T-helper 9 cell (primary cell): ENCODE results near the gene POLN.

Source experiments
- DNase-seq: peaks from one replicate; pipeline ENCODE4 v3.0.0-alpha.2; 2020

POLN gene

GRCh38 chr4:2103127-2103842, 138.6 kb downstream of the POLN start:
- no peak for DNase-seq

GRCh38 chr4:2102045-2102883, 139.7 kb downstream of the POLN start:
- DNase-seq = no peak

GRCh38 chr4:2101346-2102044, 140.4 kb downstream of the POLN start:
- no peak for DNase-seq

DNA sequence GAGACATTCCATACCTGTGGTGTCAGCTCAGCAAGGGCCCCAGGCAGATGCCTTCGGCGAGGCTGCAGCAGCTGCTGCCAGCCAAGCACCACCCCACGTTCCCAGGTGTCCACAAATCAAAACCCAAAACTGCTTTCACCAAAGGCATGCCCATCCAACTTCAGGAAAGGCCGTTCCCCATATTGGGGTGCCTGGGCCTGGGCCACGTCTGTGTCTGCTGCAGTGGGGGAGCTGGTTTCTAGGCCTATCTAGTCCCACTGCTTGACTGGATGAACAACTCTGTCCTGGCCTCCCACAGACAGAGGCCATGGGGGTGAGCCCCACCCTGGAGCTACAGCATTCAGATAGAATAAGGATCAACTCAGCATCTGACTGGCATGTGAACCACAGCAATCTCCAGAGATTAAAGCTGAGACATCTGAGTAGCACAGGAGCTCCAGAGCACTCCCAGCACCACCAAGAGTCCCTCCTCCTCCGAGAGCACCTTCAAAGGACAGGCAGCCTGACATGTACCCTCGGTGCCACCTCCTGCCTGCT, 145.8 kb downstream of the POLN start:
- no peak for DNase-seq

- no peak for DNase-seq
These were observed 146.5 kb downstream of the POLN start for GRCh38 chr4:2095236-2096072.

GRCh38 chr4:2094545-2094944, 147.4 kb downstream of the POLN start:
- no peak for DNase-seq

DNA sequence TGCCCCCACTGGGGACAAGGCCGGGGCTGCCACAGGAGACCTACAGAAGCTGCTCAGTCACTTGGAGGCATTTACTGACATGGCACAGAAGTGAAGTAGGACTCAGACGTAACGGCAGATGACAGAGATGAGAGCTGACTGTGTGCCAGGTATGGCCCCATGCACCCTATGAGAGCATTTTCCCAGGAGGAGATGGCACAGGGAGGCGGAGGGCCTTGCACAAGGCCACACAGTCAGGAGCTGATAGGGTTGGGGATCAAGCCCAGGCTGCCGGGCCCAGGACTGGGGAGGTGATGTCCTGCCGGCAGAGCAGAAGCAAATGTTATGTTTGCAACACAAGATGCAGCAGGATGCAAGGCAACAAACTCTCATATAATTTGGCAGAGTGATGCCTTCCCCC, 148.7 kb downstream of the POLN start:
- DNase-seq = no peak

DNA sequence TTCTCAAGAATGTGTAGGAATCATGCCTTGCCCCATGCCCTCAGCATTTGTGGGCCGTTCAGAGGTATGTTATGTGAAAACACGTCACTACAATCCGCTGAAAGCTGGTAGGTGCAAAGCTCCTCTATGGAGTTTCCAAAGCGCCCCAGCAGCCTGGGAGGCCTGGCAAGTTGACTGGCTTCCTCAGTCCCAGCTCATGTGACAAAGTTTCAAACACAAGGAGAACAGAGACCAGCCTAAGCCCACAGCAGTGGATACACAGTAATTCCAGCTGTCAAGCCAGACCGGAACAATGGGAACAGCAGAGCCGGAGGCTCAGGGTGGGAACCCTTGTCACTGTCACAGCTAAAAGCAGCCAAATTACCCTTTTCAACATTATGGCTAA, 149.3 kb downstream of the POLN start:
- no peak for DNase-seq

GRCh38 chr4:2091990-2092668, 149.8 kb downstream of the POLN start:
- no peak for DNase-seq

DNA sequence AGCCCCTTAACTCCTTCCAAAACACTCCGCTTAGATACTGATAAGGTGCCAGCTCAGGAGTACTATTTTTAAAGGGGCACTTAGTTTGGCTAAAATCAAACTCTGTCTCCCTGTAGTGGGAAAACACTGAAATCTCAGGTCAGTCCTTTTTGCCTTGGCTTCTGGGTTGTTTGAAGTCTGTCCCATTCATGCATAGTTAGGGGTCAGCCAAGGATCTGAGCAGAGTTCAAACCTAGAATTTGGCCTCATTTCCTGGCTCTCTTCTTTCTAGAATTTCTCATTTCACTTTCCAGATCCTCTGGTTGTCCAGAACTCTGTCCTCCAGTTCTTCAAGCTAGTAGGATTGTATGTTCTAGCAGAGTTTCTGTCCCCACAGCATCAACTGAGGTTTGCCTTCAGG, 151.3 kb downstream of the POLN start:
- DNase-seq = no peak

DNA sequence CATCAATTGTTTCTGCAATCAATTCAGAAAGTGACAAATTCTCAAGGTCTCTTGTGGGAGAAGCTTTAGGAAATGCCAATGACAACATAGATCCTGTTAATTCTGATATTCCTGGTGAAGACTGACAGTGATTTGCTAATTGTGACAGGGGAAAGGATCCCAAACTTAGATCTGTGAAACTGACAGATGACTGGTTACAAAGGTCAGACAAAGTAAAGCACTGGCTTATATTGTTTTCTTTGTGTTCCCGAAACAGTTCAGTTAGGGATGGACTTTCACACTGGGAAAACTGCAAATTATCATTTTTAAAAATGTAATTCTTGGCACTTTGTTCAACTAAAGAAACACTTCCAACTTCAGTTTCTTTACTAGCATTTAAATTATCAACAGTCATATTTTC, 152.7 kb downstream of the POLN start:
- no peak for DNase-seq

DNA sequence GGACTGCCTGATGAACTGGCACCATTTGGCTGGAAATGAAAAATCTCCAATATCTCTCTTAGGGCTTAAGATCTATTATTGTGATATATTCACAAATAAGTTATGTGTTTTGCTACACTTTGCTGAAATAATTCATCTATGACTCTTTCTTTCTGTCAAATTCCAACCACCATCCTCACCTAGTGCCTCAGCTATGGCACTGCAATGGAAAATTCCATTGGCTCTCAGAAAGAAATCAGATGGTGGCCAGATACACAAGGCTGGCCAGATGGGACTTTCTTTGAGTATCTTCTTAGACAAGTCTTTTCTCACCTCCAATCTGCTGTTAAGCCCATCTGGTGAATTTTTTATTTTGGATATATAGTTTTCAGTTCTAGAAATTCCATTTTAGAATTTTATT, 154.8 kb downstream of the POLN start:
- no peak for DNase-seq

- no peak for DNase-seq
These were observed 156.4 kb downstream of the POLN start for GRCh38 chr4:2085496-2085901.

GRCh38 chr4:2084316-2084715, 157.6 kb downstream of the POLN start:
- DNase-seq = no peak

- no peak for DNase-seq
These were observed 158.1 kb downstream of the POLN start for GRCh38 chr4:2083826-2084160.

- no peak for DNase-seq
These were observed 158.7 kb downstream of the POLN start for GRCh38 chr4:2083116-2083825.

DNA sequence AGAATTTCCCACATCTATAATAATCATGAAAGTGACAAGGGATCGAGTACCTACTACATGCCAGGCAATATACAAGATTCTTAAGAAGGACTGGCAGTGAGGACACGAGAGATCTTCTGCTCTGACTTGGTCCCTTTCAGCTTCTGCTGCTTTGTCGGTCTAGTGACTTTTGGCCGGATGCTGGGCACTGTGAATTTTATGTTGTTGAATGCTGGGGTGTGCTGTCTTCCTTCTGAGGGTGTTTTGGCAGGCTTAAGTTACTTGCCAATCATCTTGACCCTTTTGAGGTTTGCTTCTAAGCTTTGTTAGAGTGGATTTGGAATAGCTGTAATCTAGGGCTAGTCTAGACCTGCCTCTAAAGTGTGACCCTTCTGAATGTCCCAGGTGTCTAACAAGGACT, 159.3 kb downstream of the POLN start:
- DNase-seq = no peak

DNA sequence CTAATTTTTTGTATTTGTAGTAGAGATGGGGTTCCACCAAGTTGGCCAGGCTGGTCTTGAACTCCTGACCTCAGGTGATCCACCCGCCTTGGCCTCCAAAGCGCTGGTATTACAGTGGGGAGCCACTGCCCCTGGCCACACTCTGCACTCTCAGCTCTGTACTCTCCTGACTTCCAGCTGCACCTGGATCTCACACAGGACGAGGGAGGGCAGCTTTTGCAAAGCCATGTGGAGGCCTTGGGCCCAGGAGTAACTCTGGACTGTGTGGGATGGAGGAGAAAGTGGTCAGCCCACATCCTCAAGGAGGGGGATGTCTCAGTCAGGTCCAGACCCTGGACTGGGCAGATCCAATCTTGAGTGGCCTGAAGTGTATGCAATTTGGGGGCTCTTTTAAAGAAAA, 159.8 kb downstream of the POLN start:
- no peak for DNase-seq

GRCh38 chr4:2081540-2081939, 160.4 kb downstream of the POLN start:
- no peak for DNase-seq

DNA sequence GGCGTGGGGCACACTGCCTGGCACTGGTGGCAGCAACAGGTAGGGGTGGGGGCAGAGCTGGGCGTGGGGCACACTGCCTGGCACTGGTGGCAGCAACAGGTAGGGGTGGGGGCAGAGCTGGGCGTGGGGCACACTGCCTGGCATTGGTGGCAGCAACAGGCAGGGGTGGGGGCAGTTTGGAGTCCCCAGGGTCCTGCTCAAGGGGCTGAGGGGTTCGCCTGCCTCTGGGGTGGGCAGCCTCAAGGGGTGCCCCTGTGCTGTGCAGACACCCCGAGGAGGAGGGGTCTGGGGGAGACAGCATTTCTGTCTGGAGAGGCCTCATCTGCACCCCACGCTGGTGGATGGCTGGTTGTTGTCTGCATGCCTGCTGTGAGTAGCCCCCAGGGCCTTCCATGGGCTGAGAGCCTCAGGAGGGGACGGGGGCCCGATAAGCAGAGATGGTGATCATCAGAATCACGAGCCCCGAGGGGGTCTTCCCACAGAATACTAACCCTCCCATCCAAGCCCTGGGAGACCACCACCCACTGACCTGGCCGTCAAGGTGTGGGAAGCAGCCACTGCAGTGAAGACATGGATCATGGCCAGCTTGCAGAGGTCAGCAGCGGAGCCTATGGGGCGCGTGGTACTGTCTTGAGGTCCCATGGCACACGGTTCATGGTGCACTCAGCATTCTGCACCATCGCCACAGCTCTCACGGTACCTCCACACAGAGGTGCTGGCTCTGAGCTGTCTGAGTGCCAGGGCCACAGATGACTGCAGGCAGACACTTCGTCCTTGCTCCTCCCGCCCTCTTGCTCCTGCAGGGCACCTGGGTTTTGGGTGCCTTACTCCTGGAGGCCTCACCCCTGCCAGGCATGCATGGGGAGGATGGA, 161.3 kb downstream of the POLN start:
- no peak for DNase-seq
